OCI-M2 (cell line): Measurements from ENCODE around the gene UCHL5.

Experiments used
- DNase-seq: peaks from one replicate; lab custom pipeline; 2025; ENCODE audit not compliant: unreplicated experiment; lab: John Stamatoyannopoulos, UW

UCHL5 gene, protein sequence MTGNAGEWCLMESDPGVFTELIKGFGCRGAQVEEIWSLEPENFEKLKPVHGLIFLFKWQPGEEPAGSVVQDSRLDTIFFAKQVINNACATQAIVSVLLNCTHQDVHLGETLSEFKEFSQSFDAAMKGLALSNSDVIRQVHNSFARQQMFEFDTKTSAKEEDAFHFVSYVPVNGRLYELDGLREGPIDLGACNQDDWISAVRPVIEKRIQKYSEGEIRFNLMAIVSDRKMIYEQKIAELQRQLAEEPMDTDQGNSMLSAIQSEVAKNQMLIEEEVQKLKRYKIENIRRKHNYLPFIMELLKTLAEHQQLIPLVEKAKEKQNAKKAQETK

DNA sequence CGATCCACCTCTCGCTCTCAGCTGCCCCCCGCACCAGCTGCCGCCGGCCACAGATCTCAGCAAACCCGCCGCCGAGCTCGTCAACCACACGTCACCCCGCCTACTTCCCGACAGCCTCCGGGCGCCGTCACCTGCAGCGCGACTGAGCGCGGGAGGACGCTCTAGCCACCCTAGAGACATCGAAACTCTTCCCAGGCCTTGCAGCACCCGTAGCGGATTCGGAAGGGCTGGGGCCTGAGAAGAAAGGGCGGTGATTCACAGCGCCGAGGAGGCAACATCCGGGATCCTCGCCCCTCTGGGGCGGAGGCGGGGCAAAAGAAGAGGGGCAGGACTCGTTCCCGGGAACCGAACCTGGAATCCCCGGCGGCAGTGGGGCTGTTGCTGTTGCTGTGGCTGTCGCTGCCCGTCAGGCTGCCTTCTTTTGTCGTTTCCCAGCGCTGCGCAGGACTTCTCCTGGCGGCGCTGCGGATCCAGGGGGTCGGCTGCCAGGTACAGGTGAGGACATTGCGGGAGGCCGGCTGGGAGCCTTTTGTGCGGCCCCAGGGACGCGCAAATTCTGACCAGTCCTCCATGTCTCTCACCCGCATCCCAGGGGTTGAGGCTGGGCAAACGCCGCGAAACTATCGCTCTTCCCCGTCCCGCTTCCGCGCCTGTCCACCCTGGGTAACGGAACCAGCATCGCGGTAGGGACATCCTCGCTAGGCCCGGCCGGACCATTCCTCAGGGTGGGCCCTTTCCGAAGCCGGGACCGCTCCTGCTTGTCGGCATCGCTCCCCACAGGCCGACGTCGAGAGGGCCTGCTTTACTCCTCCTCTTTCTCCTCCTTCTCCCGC is at the start of gene UCHL5, which contains the start of gene RO60:
TSS of gene UCHL5 (minus strand) at position 79 of the 833 bp plus-strand sequence. CDS start 100 bp downstream, outside the sequence.
TSS of gene RO60 (plus strand) at position 331 of the 833 bp plus-strand sequence. CDS start 9,443 bp downstream, outside the sequence.
- DNase-seq = peak; percentile 70

- no peak for DNase-seq
Observed at GRCh38 chr1:193108471-193108870, 49.3 kb upstream of the UCHL5 start.

- DNase-seq = no peak
Observed at GRCh38 chr1:193105821-193106177, 46.6 kb upstream of the UCHL5 start.

DNA sequence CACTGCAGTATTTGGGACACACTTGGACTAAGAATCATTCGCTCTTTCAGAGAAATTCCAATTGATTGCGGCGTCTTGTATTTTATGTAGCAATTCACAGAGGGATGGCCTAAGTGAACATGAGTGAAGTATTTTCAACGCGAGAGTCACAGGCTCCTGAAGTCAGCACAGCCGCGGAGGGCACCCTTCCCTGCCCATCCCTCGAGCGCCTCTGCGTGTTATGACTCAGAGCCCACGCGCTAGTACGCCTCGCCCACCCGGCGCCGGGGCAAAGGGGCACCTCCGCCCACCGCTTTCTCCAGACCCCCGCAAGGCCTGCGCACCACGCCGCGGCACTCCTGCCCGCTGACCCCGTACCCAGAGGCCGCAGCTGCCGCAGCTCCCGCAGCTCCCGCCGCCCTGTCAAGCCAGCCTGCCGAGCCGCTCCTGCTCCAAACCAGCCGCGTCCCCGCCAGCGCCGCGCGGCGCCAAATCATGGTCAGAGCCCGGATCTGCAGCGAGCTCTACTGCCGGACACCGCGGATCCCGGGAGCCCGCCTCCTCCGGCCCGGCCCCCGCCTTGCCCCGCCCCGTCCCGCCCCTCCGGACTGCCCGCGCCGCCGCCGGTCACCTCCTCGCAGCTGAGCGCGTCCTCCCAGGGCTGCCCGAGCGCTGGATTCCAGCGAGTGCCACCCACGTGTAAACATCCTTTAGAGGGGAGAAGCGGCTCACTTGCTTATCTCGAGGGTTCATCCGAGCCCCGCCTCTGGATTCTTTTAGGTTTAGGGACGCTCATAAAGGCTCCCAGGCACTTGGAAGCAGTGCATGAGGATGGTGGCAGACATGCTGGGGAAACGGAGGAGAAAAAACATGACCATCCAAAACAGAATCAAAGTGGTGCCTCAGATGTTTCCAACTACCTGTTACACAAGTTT is 46.0 kb upstream of the UCHL5 start, which contains the start of gene GLRX2:
TSS of gene GLRX2 (minus strand) at position 508 of the 914 bp plus-strand sequence. CDS start at position 476, 32 bp downstream.
- peak; percentile 37 for DNase-seq

DNA sequence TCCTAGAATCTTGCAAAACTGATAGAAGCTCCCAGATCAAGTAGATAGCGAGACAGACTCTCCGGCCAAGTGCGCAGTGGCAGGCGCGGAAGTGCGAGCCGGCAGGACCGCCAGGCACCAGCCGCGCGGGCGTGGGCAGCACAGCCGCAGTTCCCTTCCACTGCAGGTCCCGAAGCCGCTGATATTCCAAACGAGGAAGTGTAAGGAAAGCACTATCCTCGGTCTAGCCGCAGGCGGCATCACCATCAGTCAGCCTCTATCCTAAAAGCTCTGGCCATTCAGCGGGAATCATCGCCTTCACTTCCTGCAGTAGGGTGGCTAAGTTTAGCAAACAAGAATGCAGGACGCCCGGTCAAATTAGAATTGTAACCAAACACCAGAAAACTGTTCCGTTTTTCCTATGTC is 45.3 kb upstream of the UCHL5 start:
- DNase-seq = no peak

DNA sequence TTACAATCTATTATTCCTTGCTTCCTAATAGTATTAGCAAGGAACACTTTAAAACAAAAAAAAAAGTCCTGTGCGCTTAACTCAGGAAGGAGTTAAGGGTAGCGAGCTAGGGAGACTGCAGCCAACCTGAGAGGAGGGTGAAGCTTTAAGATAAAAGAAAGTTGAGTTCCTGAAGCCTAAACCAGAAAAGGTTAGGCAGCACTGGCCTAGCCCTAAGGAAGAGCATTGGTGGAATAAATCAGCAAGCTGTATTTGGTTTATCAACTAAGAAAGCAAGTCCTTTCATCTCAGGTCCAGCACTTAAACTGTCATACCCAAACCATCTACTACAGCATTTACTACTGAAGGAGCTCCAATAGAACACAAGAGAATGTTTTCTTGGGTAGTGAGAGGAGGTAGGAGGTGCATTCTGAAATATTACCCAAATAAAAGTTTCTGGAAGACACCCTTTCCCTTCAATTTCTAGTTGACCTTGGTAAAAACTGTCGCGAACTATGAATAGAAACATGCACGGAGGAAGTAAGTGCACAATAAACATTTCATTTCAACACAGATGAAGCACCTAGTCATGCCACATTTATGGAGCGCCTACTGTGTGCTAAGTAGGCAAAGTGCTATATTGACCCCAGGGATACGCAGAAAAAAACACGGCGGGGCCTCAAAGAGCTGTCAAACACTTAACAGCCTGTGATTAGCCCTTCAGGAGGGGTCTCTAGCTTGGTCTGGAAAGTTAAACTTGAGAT is 44.8 kb upstream of the UCHL5 start:
- no peak for DNase-seq

DNA sequence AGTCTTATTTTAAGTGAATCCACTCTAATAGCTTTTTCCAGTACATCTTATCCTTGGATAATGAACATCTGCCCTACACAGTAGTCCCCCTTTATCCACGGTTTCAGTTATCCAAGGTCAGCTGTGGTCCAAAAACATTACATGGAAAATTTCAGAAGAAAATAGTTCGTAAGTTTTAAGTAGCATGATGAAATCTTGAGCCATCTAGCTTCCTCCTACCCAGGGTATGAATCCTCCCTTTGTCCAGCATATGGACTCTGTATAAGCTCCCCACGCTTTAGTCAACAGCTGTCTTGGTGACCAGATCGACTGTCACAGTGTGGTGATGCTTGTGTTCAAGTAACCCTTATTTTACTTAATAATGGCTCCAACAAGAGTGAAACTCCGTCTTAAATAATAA is 43.5 kb upstream of the UCHL5 start:
- DNase-seq = no peak

GRCh38 chr1:193094112-193094511 is 35.0 kb upstream of the UCHL5 start:
- no peak for DNase-seq

GRCh38 chr1:193090865-193091264 is 31.7 kb upstream of the UCHL5 start:
- DNase-seq = no peak

- no peak for DNase-seq
Observed at GRCh38 chr1:193087893-193088292, 28.7 kb upstream of the UCHL5 start.

- no peak for DNase-seq
Observed at GRCh38 chr1:193086342-193086741, 27.2 kb upstream of the UCHL5 start.

DNA sequence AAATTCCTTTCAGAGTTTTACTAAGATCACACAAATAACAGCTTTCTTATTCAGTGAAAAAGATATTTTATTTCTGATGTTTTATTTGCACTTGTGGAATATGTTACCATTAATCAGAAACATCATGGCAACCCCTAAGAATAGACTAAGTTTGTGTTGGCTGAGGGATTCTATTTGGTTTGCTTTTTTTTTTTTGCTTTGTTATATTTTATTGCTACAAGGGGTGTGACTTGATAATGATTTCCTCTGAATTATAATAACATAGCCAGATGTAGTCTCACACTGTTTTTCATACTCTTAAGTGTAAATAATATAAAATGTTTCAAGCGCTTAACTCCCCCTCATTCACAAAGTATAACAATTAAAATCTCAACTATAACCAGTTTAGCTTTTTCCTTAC is 26.1 kb upstream of the UCHL5 start:
- no peak for DNase-seq

GRCh38 chr1:193083365-193084088 is 24.4 kb upstream of the UCHL5 start:
- no peak for DNase-seq

- DNase-seq = no peak
Observed at GRCh38 chr1:193079187-193079586, 20.0 kb upstream of the UCHL5 start.

GRCh38 chr1:193077991-193078390 is 18.8 kb upstream of the UCHL5 start:
- DNase-seq = no peak

- DNase-seq = no peak
Observed at GRCh38 chr1:193070942-193071341, 11.8 kb upstream of the UCHL5 start.

GRCh38 chr1:193070386-193070753 is 11.2 kb upstream of the UCHL5 start:
- no peak for DNase-seq

DNA sequence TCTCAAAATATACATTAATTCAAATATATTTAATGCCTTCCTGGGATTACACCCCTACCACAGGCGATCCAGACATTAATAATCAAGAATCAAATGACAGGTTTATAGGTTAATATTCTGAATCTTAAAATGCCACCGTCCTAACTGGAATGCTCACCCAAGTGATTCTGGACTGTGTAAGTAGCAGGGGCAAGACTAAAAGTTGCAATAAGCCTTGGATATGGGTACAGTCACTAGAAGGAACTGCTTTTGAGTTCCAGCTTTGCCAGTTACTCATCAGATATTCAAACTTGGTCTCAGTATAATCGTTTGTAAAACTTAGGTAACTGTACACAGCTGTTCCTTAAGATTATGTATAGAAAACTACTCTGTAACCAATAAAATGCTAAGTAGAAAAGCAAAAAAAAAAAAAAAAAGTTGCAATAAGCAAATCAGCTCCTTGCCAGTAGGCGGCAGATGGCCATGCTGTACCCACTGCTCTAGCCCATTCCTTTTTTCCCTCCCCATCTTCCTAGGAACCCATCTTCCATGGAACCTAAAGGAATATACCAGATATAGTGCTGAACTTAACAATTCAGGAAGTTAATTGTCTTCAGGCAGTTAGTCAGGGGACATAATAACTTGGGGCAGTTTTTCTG is 10.7 kb upstream of the UCHL5 start:
- DNase-seq = no peak

GRCh38 chr1:193068013-193068412 is 8.9 kb upstream of the UCHL5 start:
- peak; percentile 65 for DNase-seq
